Activated naive CD4-positive, alpha-beta T cell treated with anti-CD3 and anti-CD28 coated beads, Interleukin-2, amount 50 U/mL, for 24 hours (primary cell): ENCODE measurements around the gene ITGAV.

Experiments
- H3K27ac Mint-ChIP-seq: one replicate; pipeline ENCODE4 v1.8.0; 2021; ENCODE audit warnings: mild to moderate bottlenecking, mixed read lengths
- H3K27me3 Mint-ChIP-seq: one replicate; pipeline ENCODE4 v1.8.0; 2021; ENCODE audit warnings: mixed read lengths
- H3K36me3 Mint-ChIP-seq: one replicate; pipeline ENCODE4 v1.8.0; 2021; ENCODE audit warnings: mixed read lengths
- H3K4me1 Mint-ChIP-seq: one replicate; pipeline ENCODE4 v1.8.0; 2021; ENCODE audit warnings: mixed read lengths
- H3K4me3 Mint-ChIP-seq: one replicate; pipeline ENCODE4 v1.8.0; 2021; ENCODE audit warnings: mild to moderate bottlenecking, mixed read lengths
- H3K9me3 Mint-ChIP-seq: one replicate; pipeline ENCODE4 v1.8.0; 2021; ENCODE audit warnings: mixed read lengths

Gene ITGAV

GRCh38 chr2:186592137-186592875 lies 2.5 kb downstream of the ITGAV start:
- Mint-ChIP-seq H3K9me3 (no peaks in the 10 kb centered on the region), H3K27ac (no peak overlapping the region), H3K4me1 (peaks cover 42% of the 10 kb centered on the region), H3K27me3 (no peaks in the 10 kb centered on the region), H3K36me3 (no peaks in the 10 kb centered on the region), H3K4me3 (no peak overlapping the region)

GRCh38 chr2:186593523-186593922 lies 3.7 kb downstream of the ITGAV start:
- H3K27ac Mint-ChIP-seq, result no peak overlapping the region
- H3K9me3 Mint-ChIP-seq, result no peaks in the 10 kb centered on the region
- H3K4me3 Mint-ChIP-seq, result no peak overlapping the region
- no peaks in the 10 kb centered on the region for H3K27me3 Mint-ChIP-seq
- H3K36me3 Mint-ChIP-seq, result no peaks in the 10 kb centered on the region
- H3K4me1 Mint-ChIP-seq, result peaks cover 42% of the 10 kb centered on the region

- H3K4me1 Mint-ChIP-seq, result peaks cover 36% of the 10 kb centered on the region
- no peaks in the 10 kb centered on the region for H3K27me3 Mint-ChIP-seq
- H3K4me3 Mint-ChIP-seq, result no peak overlapping the region
- H3K27ac Mint-ChIP-seq, result no peak overlapping the region
- no peaks in the 10 kb centered on the region for H3K9me3 Mint-ChIP-seq
- H3K36me3 Mint-ChIP-seq, result no peaks in the 10 kb centered on the region
Measured at GRCh38 chr2:186594001-186594722, 4.3 kb downstream of the ITGAV start.

- Mint-ChIP-seq H3K4me1 (peaks cover 33% of the 10 kb centered on the region), H3K27ac (no peak overlapping the region), H3K36me3 (no peaks in the 10 kb centered on the region), H3K27me3 (no peaks in the 10 kb centered on the region), H3K4me3 (no peak overlapping the region), H3K9me3 (no peaks in the 10 kb centered on the region)
Measured at GRCh38 chr2:186595219-186595618, 5.4 kb downstream of the ITGAV start.

GRCh38 chr2:186599186-186599778 lies 9.4 kb downstream of the ITGAV start:
- no peak overlapping the region for H3K27ac Mint-ChIP-seq
- H3K4me3 Mint-ChIP-seq, result no peak overlapping the region
- peaks cover 7% of the 10 kb centered on the region for H3K4me1 Mint-ChIP-seq
- peaks cover 3% of the 10 kb centered on the region for H3K36me3 Mint-ChIP-seq
- H3K27me3 Mint-ChIP-seq, result no peaks in the 10 kb centered on the region
- no peaks in the 10 kb centered on the region for H3K9me3 Mint-ChIP-seq

GRCh38 chr2:186603286-186603685 lies 13.4 kb downstream of the ITGAV start:
- Mint-ChIP-seq H3K9me3 (no peaks in the 10 kb centered on the region), H3K27me3 (no peaks in the 10 kb centered on the region), H3K4me1 (no peaks in the 10 kb centered on the region), H3K27ac (no peak overlapping the region), H3K36me3 (peaks cover 14% of the 10 kb centered on the region), H3K4me3 (no peak overlapping the region)

GRCh38 chr2:186605041-186605440 lies 15.2 kb downstream of the ITGAV start:
- H3K27ac Mint-ChIP-seq, result no peak overlapping the region
- H3K4me1 Mint-ChIP-seq, result no peaks in the 10 kb centered on the region
- no peaks in the 10 kb centered on the region for H3K27me3 Mint-ChIP-seq
- no peak overlapping the region for H3K4me3 Mint-ChIP-seq
- H3K36me3 Mint-ChIP-seq, result peaks cover 17% of the 10 kb centered on the region
- H3K9me3 Mint-ChIP-seq, result no peaks in the 10 kb centered on the region

GRCh38 chr2:186607660-186608324 lies 17.9 kb downstream of the ITGAV start:
- no peak overlapping the region for H3K27ac Mint-ChIP-seq
- no peak overlapping the region for H3K4me3 Mint-ChIP-seq
- no peaks in the 10 kb centered on the region for H3K27me3 Mint-ChIP-seq
- no peaks in the 10 kb centered on the region for H3K9me3 Mint-ChIP-seq
- H3K36me3 Mint-ChIP-seq, result peaks cover 17% of the 10 kb centered on the region
- H3K4me1 Mint-ChIP-seq, result no peaks in the 10 kb centered on the region

- Mint-ChIP-seq H3K36me3 (peaks cover 12% of the 10 kb centered on the region), H3K27me3 (no peaks in the 10 kb centered on the region), H3K4me3 (no peak overlapping the region), H3K9me3 (no peaks in the 10 kb centered on the region), H3K4me1 (no peaks in the 10 kb centered on the region), H3K27ac (no peak overlapping the region)
Measured at GRCh38 chr2:186610785-186611184, 20.9 kb downstream of the ITGAV start.

- H3K27ac Mint-ChIP-seq, result no peak overlapping the region
Measured at GRCh38 chr2:186611526-186611925, 21.7 kb downstream of the ITGAV start.

GRCh38 chr2:186612026-186612425 lies 22.2 kb downstream of the ITGAV start:
- no peak overlapping the region for H3K27ac Mint-ChIP-seq
- no peaks in the 10 kb centered on the region for H3K4me1 Mint-ChIP-seq
- no peaks in the 10 kb centered on the region for H3K9me3 Mint-ChIP-seq
- no peaks in the 10 kb centered on the region for H3K27me3 Mint-ChIP-seq
- no peak overlapping the region for H3K4me3 Mint-ChIP-seq
- H3K36me3 Mint-ChIP-seq, result peaks cover 7% of the 10 kb centered on the region

More at GRCh38 chr2:186611526-186611925, 21.7 kb downstream of the ITGAV start:
- peaks cover 11% of the 10 kb centered on the region for H3K36me3 Mint-ChIP-seq
- no peak overlapping the region for H3K4me3 Mint-ChIP-seq
- H3K9me3 Mint-ChIP-seq, result no peaks in the 10 kb centered on the region
- H3K27me3 Mint-ChIP-seq, result no peaks in the 10 kb centered on the region
- no peaks in the 10 kb centered on the region for H3K4me1 Mint-ChIP-seq

GRCh38 chr2:186612555-186613440 lies 22.9 kb downstream of the ITGAV start:
- Mint-ChIP-seq H3K4me3 (no peak overlapping the region), H3K27me3 (no peaks in the 10 kb centered on the region), H3K9me3 (no peaks in the 10 kb centered on the region), H3K4me1 (no peaks in the 10 kb centered on the region), H3K27ac (no peak overlapping the region), H3K36me3 (peaks cover 4% of the 10 kb centered on the region)

- Mint-ChIP-seq H3K9me3 (no peaks in the 10 kb centered on the region), H3K27ac (no peak overlapping the region), H3K27me3 (no peaks in the 10 kb centered on the region), H3K4me1 (no peaks in the 10 kb centered on the region), H3K4me3 (no peak overlapping the region), H3K36me3 (peaks cover 1% of the 10 kb centered on the region)
Measured at GRCh38 chr2:186614373-186614772, 24.5 kb downstream of the ITGAV start.

GRCh38 chr2:186617148-186617547 lies 27.3 kb downstream of the ITGAV start:
- Mint-ChIP-seq H3K4me3 (no peak overlapping the region), H3K9me3 (no peaks in the 10 kb centered on the region), H3K36me3 (peaks cover 1% of the 10 kb centered on the region), H3K27ac (no peak overlapping the region), H3K27me3 (no peaks in the 10 kb centered on the region), H3K4me1 (no peaks in the 10 kb centered on the region)

- Mint-ChIP-seq H3K9me3 (no peaks in the 10 kb centered on the region), H3K36me3 (peaks cover 1% of the 10 kb centered on the region), H3K27ac (no peak overlapping the region), H3K4me3 (no peak overlapping the region), H3K4me1 (no peaks in the 10 kb centered on the region), H3K27me3 (no peaks in the 10 kb centered on the region)
Measured at GRCh38 chr2:186617771-186618170, 27.9 kb downstream of the ITGAV start.
